T-helper 1 cell (primary cell): Measurements from ENCODE around the gene NSA2.
"Not testable (repeated sequence)": the region's sequence is repeated elsewhere in the genome, so short reads cannot be mapped to it uniquely, and the experiment has no call there.

Experiments
- DNase-seq, 5 donors: peaks; one replicate each; pipeline ENCODE4 v3.0.0-alpha.2; 2012 to 2020
- total RNA-seq, 4 donors: gene quantifications; one replicate each; lab custom pipeline; 2026; lab: John Stamatoyannopoulos, UW

NSA2 gene
- total RNA-seq: 83.5 to 140 (median 105) reads per million in 4 donors

- peak; percentile 74 to 92 (median 86) for DNase-seq
Observed at GRCh38 chr5:74766849-74767578, at the start of gene NSA2, which contains the start of gene GFM2. Gene NSA2, plus strand, starts transcription at chr5:74767249. Its CDS starts 112 bp downstream, at chr5:74767361. Gene GFM2, minus strand, starts transcription at chr5:74767117. Its CDS starts 3,375 bp downstream, at chr5:74763742.

GRCh38 chr5:74717596-74717995, 49.5 kb upstream of the NSA2 start:
- no peak for DNase-seq

- DNase-seq: no peak
Observed at GRCh38 chr5:74722271-74722670, 44.8 kb upstream of the NSA2 start.

GRCh38 chr5:74725331-74725730, 41.7 kb upstream of the NSA2 start:
- DNase-seq: no peak

- no peak for DNase-seq
Observed at GRCh38 chr5:74736759-74737158, 30.3 kb upstream of the NSA2 start.

GRCh38 chr5:74738406-74738805, 28.6 kb upstream of the NSA2 start:
- DNase-seq: no peak

GRCh38 chr5:74748742-74749141, 18.3 kb upstream of the NSA2 start:
- not testable (repeated sequence) for DNase-seq

- no peak for DNase-seq
Observed at GRCh38 chr5:74761241-74761640, 5.8 kb upstream of the NSA2 start.

GRCh38 chr5:74762599-74762998, 4.5 kb upstream of the NSA2 start:
- DNase-seq: no peak

GRCh38 chr5:74763504-74763903, 3.5 kb upstream of the NSA2 start:
- DNase-seq: no peak

- DNase-seq: no peak
Observed at GRCh38 chr5:74765201-74765600, 1.8 kb upstream of the NSA2 start.

GRCh38 chr5:74765929-74766328, 1.1 kb upstream of the NSA2 start:
- no peak for DNase-seq

- peak in 2 of 5 donors; percentile 8 to 43 for DNase-seq
Observed at GRCh38 chr5:74766418-74766848, 616 bp upstream of the NSA2 start.

GRCh38 chr5:74767579-74767913, 497 bp downstream of the NSA2 start:
- DNase-seq: no peak

GRCh38 chr5:74772359-74772758, 5.3 kb downstream of the NSA2 start:
- DNase-seq: no peak

- no peak for DNase-seq
Observed at GRCh38 chr5:74778609-74779008, 11.6 kb downstream of the NSA2 start.

- DNase-seq: no peak
Observed at GRCh38 chr5:74786851-74787250, 19.8 kb downstream of the NSA2 start.

GRCh38 chr5:74787424-74787823, 20.4 kb downstream of the NSA2 start:
- DNase-seq: no peak

- DNase-seq: not testable (repeated sequence)
Observed at GRCh38 chr5:74791669-74792068, 24.6 kb downstream of the NSA2 start.

GRCh38 chr5:74798977-74799911, 32.2 kb downstream of the NSA2 start:
- no peak for DNase-seq

- DNase-seq: no peak
Observed at GRCh38 chr5:74801197-74801596, 34.1 kb downstream of the NSA2 start.

- no peak for DNase-seq
Observed at GRCh38 chr5:74801941-74802340, 34.9 kb downstream of the NSA2 start.

GRCh38 chr5:74810915-74811314, 43.9 kb downstream of the NSA2 start:
- DNase-seq: no peak

GRCh38 chr5:74816875-74817274, 49.8 kb downstream of the NSA2 start:
- DNase-seq: no peak
